HepG2 (cell line): ENCODE measurements around the gene GBE1. TPM values are rescaled to one million over a fixed set of nuclear protein-coding genes. Genes with fewer than 3 reads are reported as not detected.
A peak's percentile ranks its signal among the peaks of the same experiment; 100 is the strongest.

Source experiments
- ATRX ChIP-seq: sonication (generic); formaldehyde crosslinking; IDR thresholded peaks from 2 replicates; pipeline ENCODE4 v1.4.0; 2020; ENCODE audit warnings: missing genetic modification reagents, borderline replicate concordance
- DNMT1 ChIP-seq: sonication (generic); formaldehyde crosslinking; IDR thresholded peaks from 2 replicates; pipeline ENCODE4 v1.5.1; 2020; ENCODE audit warnings: mild to moderate bottlenecking, missing genetic modification reagents
- HOXD1 ChIP-seq: sonication (generic); formaldehyde crosslinking; IDR thresholded peaks from 2 replicates; pipeline ENCODE4 v1.5.0; 2020; ENCODE audit warnings: missing genetic modification reagents
- NFIB ChIP-seq: sonication (generic); formaldehyde crosslinking; IDR thresholded peaks from 2 replicates; pipeline ENCODE4 v1.9.0; 2021; ENCODE audit warnings: missing genetic modification reagents, mild to moderate bottlenecking, borderline replicate concordance
- NFRKB ChIP-seq: fragments of 450-650 bp; IDR thresholded peaks from 2 replicates; pipeline ENCODE4 v1.6.1; 2017
- NR2C2 ChIP-seq: sonication (generic); formaldehyde crosslinking; IDR thresholded peaks from 2 replicates; pipeline ENCODE4 v1.4.0; 2020; ENCODE audit warnings: missing genetic modification reagents, mild to moderate bottlenecking, moderate library complexity, borderline replicate concordance
- PHF21A ChIP-seq: sonication (generic); formaldehyde crosslinking; IDR thresholded peaks from 2 replicates; pipeline ENCODE4 v1.5.0; 2020; ENCODE audit warnings: mild to moderate bottlenecking, missing genetic modification reagents
- PRDM10 ChIP-seq: sonication (generic); formaldehyde crosslinking; IDR thresholded peaks from 2 replicates; pipeline ENCODE4 v1.4.0; 2020; ENCODE audit warnings: low read depth, missing genetic modification reagents
- PRMT3 ChIP-seq: sonication (generic); formaldehyde crosslinking; IDR thresholded peaks from 2 replicates; pipeline ENCODE4 v1.8.1; 2022; ENCODE audit warnings: low read depth, mild to moderate bottlenecking, moderate library complexity, missing genetic modification reagents, borderline replicate concordance
- SP140L ChIP-seq: sonication (generic); formaldehyde crosslinking; IDR thresholded peaks from 2 replicates; pipeline ENCODE4 v1.4.0; 2020; ENCODE audit warnings: missing genetic modification reagents, borderline replicate concordance
- ZBTB20 ChIP-seq: sonication (generic); formaldehyde crosslinking; IDR thresholded peaks from 2 replicates; pipeline ENCODE4 v1.8.1; 2023; ENCODE audit warnings: missing genetic modification reagents, low read depth, mild to moderate bottlenecking, borderline replicate concordance
- ZBTB38 ChIP-seq: sonication (generic); formaldehyde crosslinking; IDR thresholded peaks from 2 replicates; pipeline ENCODE4 v1.5.1; 2020; ENCODE audit warnings: mild to moderate bottlenecking, missing genetic modification reagents
- ZIK1 ChIP-seq: sonication (generic); formaldehyde crosslinking; IDR thresholded peaks from 2 replicates; pipeline ENCODE4 v1.5.0; 2020; ENCODE audit warnings: mild to moderate bottlenecking, low read depth, missing genetic modification reagents, borderline replicate concordance
- ZNF274 ChIP-seq: sonication (generic); formaldehyde crosslinking; IDR thresholded peaks from 2 replicates; pipeline ENCODE4 v1.5.1; 2020; ENCODE audit warnings: mild to moderate bottlenecking, missing genetic modification reagents
- ZNF652 ChIP-seq: IDR thresholded peaks from 2 replicates; pipeline ENCODE4 v1.6.1; 2016; ENCODE audit warnings: low read depth, borderline replicate concordance
- polyA plus RNA-seq, 8 experiments: library from polyadenylated mRNA; depleted of rRNA in 3 of 8; stranded (reverse) in 7 of 8; unstranded in 1 of 8; fragments of >200 nt; fragmentation: Illumina TruSeq in 4 of 8; extraction: Trizol in 4 of 8; gene quantifications; 2 replicates each; pipeline versions ENCODE4 v1.2.1 to v1.2.3, GENCODE V29; 2011 to 2016; ENCODE audit warnings: low read depth in 4 of 8, missing spikeins in 1 of 8, mixed read lengths in 1 of 8; ENCODE audit not compliant: insufficient read depth in 1 of 8
- total RNA-seq, 5 experiments: library from RNA; depleted of rRNA; stranded (reverse); fragments of >200 nt; fragmentation: Illumina TruSeq; extraction: Trizol; gene quantifications; 2 replicates each; pipeline ENCODE4 v1.2.3, GENCODE V29; 2016; ENCODE audit warnings: low read depth in 1 of 5
- TF ChIP-seq, protein P1 (sequence below): IDR thresholded peaks from 2 replicates; pipeline ENCODE4 v1.6.1; 2016
- TF ChIP-seq, protein P2 (sequence below): sonication (generic); formaldehyde crosslinking; IDR thresholded peaks from 2 replicates; pipeline ENCODE4 v1.4.0; 2020; ENCODE audit warnings: missing genetic modification reagents, borderline replicate concordance
- TF ChIP-seq, protein P3 (sequence below): sonication (generic); formaldehyde crosslinking; IDR thresholded peaks from 2 replicates; pipeline ENCODE4 v1.4.0; 2020; ENCODE audit warnings: missing genetic modification reagents, borderline replicate concordance

GBE1 gene
- total and polyA plus RNA-seq, 2 of the 13 experiments (the other 11 are each of a cell fraction or from before 2014, with no cell fraction given): 22.9 to 36.1 TPM

DNA sequence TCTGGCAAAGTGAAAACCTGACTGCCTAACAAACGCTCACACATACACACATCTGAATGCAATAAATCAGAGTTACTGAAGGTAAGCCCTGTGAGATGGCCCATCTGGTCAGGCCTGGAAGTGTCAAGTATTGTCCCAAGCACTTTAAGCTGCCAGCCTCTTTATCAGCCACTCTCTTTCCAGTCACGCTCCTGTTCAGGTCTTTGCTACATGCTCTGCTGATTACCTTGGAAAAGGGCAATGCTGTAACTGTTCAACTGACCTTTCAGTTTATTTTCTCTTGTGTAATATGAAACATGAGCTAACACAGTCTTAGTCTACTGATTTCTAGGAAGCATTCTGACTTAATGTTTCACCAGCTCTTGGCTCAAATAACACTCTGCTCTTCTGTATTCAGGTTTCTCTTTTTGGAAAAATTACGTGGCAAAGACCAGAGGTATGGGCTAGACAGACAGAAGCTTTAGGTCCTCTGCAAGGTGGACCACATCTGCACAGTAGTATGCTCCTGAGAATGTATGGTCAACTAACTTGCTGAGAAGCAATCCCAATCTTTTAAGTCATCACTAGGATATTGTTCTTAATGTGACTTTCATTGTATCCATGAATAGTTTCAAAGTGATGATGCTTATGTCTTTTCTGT lies 44.5 kb downstream of the GBE1 start (continued):
- no peak for TF ChIP-seq ZIK1 (CRISPR knock-in tag)
- TF ChIP-seq, protein P1, sequence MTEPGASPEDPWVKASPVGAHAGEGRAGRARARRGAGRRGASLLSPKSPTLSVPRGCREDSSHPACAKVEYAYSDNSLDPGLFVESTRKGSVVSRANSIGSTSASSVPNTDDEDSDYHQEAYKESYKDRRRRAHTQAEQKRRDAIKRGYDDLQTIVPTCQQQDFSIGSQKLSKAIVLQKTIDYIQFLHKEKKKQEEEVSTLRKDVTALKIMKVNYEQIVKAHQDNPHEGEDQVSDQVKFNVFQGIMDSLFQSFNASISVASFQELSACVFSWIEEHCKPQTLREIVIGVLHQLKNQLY (CRISPR knock-in tag): peak; percentile 98
- TF ChIP-seq PHF21A: peak; percentile 87
- no peak for TF ChIP-seq SP140L (CRISPR knock-in tag)
- TF ChIP-seq HOXD1 (CRISPR knock-in tag): no peak
- no peak for TF ChIP-seq ZBTB38 (CRISPR knock-in tag)
- TF ChIP-seq NFIB (CRISPR knock-in tag): no peak
- TF ChIP-seq NR2C2: peak; percentile 70
- TF ChIP-seq PRDM10 (CRISPR knock-in tag): peak; percentile 27; the same call in 1 of the 2 replicates
- no peak for TF ChIP-seq ATRX
- TF ChIP-seq, protein P2, sequence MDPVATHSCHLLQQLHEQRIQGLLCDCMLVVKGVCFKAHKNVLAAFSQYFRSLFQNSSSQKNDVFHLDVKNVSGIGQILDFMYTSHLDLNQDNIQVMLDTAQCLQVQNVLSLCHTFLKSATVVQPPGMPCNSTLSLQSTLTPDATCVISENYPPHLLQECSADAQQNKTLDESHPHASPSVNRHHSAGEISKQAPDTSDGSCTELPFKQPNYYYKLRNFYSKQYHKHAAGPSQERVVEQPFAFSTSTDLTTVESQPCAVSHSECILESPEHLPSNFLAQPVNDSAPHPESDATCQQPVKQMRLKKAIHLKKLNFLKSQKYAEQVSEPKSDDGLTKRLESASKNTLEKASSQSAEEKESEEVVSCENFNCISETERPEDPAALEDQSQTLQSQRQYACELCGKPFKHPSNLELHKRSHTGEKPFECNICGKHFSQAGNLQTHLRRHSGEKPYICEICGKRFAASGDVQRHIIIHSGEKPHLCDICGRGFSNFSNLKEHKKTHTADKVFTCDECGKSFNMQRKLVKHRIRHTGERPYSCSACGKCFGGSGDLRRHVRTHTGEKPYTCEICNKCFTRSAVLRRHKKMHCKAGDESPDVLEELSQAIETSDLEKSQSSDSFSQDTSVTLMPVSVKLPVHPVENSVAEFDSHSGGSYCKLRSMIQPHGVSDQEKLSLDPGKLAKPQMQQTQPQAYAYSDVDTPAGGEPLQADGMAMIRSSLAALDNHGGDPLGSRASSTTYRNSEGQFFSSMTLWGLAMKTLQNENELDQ (CRISPR knock-in tag): no peak
- TF ChIP-seq ZNF652: no peak
- no peak for TF ChIP-seq PRMT3
- TF ChIP-seq, protein P3, sequence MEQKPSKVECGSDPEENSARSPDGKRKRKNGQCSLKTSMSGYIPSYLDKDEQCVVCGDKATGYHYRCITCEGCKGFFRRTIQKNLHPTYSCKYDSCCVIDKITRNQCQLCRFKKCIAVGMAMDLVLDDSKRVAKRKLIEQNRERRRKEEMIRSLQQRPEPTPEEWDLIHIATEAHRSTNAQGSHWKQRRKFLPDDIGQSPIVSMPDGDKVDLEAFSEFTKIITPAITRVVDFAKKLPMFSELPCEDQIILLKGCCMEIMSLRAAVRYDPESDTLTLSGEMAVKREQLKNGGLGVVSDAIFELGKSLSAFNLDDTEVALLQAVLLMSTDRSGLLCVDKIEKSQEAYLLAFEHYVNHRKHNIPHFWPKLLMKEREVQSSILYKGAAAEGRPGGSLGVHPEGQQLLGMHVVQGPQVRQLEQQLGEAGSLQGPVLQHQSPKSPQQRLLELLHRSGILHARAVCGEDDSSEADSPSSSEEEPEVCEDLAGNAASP: peak; percentile 97
- TF ChIP-seq NFRKB: no peak
- TF ChIP-seq ZNF274 (CRISPR knock-in tag): no peak
- no peak for TF ChIP-seq DNMT1
- 0 out of 2 replicates have a peak, but pooled peaks have one; percentile 54 for TF ChIP-seq ZBTB20 (CRISPR knock-in tag)
